Stimulated activated CD4-positive, alpha-beta T cell treated with anti-CD3 and anti-CD28 coated beads, Interleukin-4, amount 100 ng/mL, for 24 hours (primary cell): Measurements from ENCODE around the gene PCAT6.
"Not testable (repeated sequence)": the region's sequence is repeated elsewhere in the genome, so short reads cannot be mapped to it uniquely, and the experiment has no call there.

ENCODE experiments used
- DNase-seq: peaks from one replicate; pipeline ENCODE4 v3.0.0-alpha.2; 2020

PCAT6 gene

DNA sequence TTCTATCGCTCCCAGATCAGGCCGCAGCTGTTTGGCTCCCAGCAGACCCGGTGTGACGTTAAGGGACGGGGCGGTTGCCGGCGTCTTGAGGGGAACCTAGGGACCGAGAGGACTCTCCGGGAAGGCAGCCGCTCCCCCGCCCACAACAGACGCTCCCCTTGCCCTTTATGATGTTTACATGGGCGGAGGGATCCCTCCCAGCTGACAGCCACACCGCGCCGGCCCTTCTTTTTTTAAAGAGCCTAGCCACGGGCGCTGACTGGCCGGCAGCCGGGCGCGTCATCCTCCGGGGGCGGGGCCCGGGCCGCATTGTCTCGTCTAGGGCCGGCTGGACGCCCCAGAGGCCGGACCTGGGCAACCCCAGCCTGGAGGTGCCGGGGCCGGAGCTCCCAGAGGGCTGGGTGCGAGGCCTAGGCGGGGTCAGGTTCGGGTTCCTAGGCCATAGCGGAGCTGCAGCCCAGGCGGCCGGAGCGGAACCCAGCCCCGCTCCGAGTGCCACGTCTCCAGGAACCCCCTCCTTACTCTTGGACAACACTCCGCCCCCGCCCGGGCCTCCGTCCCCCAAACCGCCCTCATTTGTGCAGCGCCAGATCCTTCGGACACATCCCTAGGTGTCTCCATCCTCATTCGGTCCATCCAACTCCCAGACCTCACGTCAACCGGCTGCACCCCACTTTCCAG lies at the start of gene PCAT6:
Gene PCAT6 (plus strand): TSS at position 340 of the 681 bp plus-strand sequence.
- DNase-seq = peak; percentile 89

DNA sequence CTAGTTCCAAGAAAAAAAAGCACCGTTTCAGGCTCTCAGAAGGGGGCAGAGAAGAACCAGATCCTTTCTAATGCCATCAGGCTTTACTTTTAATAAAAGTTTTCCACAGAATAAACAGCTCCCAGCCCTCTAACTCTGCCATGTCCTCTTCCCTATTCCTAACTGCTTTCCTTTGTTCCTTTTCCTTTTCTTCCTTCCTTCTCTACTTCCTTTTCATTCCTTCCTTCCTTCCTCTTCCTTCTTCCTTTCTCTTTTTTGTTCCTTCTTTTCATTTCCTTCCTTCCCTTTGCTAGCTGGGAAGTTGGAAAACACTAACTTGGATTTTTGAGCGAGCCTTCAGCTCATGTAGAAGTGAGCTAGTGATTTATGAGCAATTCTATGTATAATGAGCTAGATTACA lies 48.7 kb upstream of the PCAT6 start:
- no peak for DNase-seq

DNA sequence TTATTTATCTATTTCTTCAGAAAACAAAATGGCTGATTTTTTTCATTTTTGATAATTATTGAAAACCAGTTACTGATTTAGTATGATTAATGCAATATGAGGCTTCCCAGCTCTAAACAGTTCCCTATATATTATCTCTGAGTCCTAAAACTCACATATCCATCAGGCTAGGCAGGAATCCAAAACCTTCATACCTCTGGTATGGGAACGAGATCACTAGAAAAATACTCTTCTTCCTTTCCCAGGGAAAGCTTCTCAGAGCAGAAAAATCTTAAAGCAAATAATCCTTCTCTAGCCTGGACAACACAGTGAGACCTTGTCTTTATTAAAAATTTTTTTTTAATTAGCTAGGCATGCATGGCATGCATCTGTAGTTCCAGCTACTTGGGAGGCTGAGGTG lies 45.0 kb upstream of the PCAT6 start:
- no peak for DNase-seq

DNA sequence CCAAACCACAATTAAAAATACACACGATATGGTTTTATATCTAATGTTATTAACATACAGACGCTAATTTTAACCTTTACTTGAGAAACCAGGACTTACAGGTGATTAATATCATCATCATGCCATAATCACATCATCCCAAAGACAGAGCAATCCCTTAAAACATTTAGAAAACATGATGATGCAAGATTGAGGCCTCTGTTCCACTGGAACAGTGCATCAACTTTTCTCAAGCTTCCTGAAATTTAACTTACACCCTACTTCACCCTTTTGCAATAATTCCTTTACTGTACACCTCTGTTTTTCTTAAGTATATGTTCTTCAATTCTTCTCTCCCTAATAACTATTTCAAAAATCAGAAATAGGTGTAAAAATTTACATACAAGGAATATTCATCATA lies 40.6 kb upstream of the PCAT6 start:
- DNase-seq = no peak

DNA sequence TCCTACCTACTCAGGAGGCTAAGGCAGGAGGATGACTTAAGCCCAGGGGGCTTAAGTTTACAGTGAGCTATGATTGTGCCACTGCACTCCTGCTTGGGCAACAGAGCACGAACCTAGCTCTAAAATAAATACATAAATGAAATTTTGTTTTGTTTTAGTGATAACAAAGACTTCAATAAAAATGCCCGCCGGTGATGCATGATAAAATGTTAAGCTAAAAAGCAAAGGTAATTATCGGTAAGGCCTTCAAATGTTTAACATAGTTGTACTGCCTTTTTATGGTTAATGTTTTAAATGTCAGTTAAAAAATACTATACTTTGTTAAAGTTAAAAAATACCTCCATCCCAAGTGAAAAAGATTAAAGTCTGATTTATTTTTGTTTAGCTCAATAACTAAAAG lies 29.6 kb upstream of the PCAT6 start:
- no peak for DNase-seq

- no peak for DNase-seq
These were observed 23.9 kb upstream of the PCAT6 start for GRCh38 chr1:202786804-202787203.

DNA sequence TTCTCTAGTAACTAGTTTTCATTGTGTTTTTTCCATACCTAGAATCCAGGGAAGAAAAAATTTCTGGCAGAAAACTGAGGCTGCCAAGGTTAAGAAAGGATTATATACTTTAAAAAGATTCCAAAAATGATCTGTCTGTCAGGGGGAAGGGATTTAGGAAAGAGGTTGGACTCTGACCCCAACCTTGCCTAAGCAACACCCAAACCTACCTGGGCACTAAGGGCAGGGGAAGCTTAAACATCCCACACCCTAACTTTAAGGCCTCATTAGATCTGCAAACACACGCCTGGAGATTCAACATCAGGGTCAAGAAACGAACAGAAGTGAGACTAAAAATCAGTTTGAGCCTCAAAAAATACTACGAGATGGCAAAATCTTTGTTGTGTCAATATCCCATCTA lies 22.0 kb upstream of the PCAT6 start:
- no peak for DNase-seq

GRCh38 chr1:202791077-202791747 lies 19.5 kb upstream of the PCAT6 start:
- no peak for DNase-seq

DNA sequence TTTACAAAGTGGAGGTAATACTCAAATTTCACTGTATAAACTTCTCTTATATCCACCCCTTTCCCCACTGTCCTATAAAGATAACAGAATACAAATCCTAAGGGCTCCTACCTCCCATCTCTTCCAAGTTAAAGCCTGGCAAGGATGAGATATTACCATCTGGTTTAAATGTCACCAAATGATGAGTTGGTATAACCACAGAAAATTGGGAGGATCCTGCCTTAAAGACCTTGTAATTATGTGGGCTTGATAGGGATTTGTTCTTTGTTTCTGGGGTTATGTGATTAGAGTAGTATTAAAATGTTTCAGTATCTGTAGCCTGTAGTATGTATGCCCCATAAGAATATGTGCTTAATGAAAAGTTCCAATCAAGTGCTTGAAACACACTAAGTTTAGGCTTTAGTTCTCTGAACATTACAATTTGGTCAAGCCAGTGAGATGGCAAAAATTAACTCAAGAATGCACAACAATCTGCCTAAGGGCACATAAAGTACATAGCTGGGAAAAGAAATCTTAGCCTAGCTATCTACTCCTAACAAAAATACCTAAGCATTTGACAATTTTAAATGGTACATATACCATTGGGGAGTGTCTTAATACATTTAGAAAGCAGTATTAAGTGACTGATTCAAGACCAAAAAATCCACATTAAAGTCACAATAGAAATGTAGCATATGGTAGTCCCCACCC lies 16.6 kb upstream of the PCAT6 start:
- DNase-seq = no peak

- DNase-seq = not testable (repeated sequence)
These were observed 15.8 kb upstream of the PCAT6 start for GRCh38 chr1:202794931-202795330.

DNA sequence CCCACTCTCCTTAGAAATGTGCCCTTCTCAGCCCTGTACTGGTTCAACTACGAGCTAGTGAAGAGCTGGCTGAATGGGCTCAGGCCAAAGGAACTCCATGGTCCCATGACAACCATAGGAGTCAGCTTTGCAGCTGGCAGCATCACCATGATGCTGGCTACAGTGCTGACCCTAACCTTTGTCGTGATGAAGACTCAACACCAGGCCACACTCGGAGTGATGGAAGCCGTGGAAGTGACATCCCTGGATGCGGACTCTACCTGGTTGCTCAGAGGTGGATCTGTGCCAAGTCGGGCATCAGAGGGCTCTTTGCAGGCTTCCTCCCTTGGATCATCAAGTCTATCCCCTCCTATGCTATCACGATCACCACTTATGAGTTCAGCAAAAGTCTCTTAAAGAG lies 14.1 kb upstream of the PCAT6 start:
- DNase-seq = no peak

DNA sequence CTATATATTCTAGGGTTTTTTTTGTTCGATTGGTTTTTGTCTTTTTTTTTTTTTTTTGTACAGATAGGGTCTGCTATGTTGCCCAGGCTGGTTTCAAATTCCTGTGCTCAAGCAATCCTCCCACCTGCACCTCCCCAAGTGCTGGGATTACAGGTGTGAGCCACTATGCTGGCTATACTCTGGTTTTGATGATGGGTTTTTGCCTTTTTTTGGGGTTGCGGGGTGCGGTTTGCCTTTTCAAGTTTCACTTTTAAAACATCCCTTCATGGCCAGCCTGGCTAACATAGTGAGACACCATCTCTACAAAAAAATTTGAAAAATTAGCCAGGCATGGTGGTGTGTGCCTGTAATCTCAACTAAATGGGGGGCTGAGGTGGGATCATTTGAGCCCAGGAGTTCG lies 12.5 kb upstream of the PCAT6 start:
- DNase-seq = no peak

DNA sequence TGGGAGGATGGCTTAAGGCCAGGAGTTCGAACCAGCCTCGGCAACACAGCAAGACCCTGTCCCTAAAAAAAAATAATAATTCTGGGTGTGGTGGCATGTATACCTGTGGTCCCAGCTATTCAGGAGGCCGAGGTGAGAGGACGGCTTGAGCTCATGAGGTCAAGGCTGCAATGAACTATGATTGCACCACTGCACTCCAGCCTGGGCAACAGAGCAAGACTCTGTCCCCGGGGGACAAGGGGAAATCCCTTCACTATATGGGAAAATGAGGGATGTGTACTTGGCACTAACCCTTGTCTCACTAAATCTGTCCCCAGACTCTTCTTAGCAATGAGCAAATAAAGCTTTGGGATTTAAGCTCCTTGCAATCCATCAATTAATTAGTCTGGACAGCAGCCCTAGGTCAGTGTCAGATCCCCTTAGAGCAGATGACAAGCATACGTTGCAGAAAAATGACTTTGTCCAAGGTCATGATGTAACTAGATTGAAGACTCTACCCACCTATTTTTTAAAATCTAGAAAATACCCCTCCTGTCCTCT lies 11.9 kb upstream of the PCAT6 start:
- DNase-seq = no peak

GRCh38 chr1:202800742-202801141 lies 10.0 kb upstream of the PCAT6 start:
- no peak for DNase-seq

- no peak for DNase-seq
These were observed 9.6 kb upstream of the PCAT6 start for GRCh38 chr1:202801175-202801574.

GRCh38 chr1:202802034-202802433 lies 8.7 kb upstream of the PCAT6 start:
- no peak for DNase-seq

GRCh38 chr1:202802998-202803932 lies 7.5 kb upstream of the PCAT6 start:
- DNase-seq = no peak

GRCh38 chr1:202804126-202804525 lies 6.6 kb upstream of the PCAT6 start:
- no peak for DNase-seq

GRCh38 chr1:202805886-202806844 lies 4.6 kb upstream of the PCAT6 start:
- peak; percentile 53 for DNase-seq

DNA sequence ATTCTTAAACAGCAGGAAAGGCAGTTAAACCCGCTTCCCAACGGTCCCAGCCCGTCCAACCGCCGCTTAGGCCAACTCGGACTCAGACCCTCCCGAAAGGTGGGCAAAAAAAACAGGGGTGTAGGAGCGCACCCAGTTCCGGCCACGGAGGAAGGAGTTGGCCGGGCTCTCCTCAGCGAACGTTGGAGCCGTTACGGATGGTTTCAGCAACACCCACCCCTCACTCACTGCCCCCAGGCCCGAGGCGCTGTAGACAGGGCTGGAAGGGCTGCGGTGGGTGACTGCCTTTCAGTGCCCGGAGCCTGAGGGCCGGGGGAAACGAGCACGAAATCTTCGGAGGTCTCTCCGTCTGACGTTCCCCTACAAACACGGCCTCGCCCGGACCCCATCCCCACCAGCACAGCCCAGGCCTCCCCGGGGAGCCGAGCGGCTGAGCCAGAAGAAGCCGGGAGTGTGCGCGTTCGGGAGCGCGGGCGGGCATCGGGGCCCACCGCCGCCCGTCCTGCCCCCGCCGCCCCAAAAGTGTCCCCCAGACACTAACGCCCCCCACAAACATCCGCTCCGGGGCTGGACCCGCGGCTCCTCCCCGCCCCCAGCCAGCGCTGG lies 3.8 kb upstream of the PCAT6 start:
- DNase-seq = peak; percentile 23

DNA sequence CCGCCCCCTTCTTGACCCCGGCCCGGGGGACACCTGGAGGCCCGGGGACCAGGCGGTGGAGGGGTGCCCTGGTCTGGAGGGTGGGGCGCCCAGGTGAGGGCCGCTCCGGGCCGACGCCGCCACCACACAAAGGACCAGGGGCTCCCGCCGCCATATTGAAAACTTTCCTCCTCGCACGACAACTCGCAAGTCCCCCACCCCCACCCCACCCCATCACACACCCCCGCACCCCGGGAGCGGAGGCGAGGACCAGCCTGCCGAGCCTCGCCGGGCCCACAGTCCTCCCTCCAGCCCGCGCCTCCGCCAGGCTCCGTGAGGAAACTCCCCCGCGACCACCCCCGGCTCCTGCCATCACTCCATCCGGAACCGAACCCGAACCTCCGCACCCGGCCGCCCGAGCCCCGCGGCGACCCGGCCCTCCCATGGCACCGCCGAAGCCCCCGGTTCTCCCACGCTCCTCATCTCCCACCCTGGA lies 3.3 kb upstream of the PCAT6 start:
- DNase-seq = peak; percentile 49
